Smooth muscle cell of the brain vasculature (primary cell): ENCODE measurements around the gene DNMT3L.
"Not testable (repeated sequence)": the region's sequence is repeated elsewhere in the genome, so short reads cannot be mapped to it uniquely, and the experiment has no call there.

Experiments
- DNase-seq: peaks from one replicate; pipeline ENCODE4 v3.0.0-alpha.2; 2012; ENCODE audit warnings: low read depth, low spot score

Gene DNMT3L

DNA sequence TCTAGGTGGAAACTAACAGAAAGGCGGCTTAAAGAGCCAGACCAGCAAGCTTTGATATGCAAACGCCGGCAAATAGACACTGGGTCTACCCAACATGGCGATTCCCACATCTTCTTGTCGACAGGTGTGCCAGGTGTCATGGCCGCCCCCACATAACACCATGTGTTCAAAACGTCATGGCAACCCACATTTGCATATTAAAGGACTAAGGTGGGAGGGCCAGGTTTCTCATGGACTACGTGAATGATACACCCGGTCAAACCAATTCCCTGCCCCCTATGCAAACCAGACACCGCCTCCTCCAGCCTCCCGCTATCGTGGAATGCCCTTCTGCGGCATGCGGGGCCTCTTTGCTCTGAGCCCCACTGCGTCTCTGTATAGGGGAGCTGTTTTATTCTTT, 62.2 kb downstream of the DNMT3L start:
- DNase-seq = no peak

DNA sequence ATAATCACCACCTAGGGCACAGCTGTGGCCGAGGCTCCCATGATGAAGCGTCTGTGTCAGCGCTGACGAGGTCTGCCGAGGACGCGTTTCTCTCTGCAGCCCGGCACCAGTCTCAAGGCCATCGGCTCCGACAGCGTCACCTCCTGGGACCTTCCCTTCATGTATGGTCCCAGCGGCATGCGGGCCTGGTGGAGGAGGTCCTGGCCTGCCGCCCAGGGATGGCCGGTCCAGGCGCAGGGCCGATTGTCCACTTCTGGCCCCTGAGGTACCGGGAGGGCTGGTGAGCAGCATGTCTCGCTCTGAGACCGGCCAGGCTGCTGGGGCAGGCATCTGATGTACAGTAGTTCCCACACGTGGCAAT, 64.6 kb downstream of the DNMT3L start:
- not testable (repeated sequence) for DNase-seq
